H1 (cell line): ENCODE results near the gene UBTD2. TPM values are rescaled to one million over a fixed set of nuclear protein-coding genes. Genes with fewer than 3 reads are reported as not detected.

Source experiments
- EZH2 ChIP-seq: fragments of 200-600 bp; sonication (generic); IDR thresholded peaks from 2 replicates; pipeline ENCODE4 v1.7.1; 2012; ENCODE audit warnings: low read depth, mild to moderate bottlenecking, moderate library complexity, low read length, inconsistent platforms; ENCODE audit not compliant: severe bottlenecking
- MAFK ChIP-seq: IDR thresholded peaks from 2 replicates; pipeline ENCODE4 v1.6.1; 2012; ENCODE audit warnings: low read depth, mild to moderate bottlenecking, improper control_type of control experiment, low read length
- RNF2 ChIP-seq: fragments of 200-900, 300-1000 bp; sonication (generic); IDR thresholded peaks from 2 replicates; pipeline ENCODE4 v1.7.1; 2016; ENCODE audit warnings: borderline replicate concordance, low read depth, mild to moderate bottlenecking, antibody characterized with exemption, low read length; ENCODE audit not compliant: poor library complexity, severe bottlenecking; ENCODE audit errors: missing control alignments
- polyA plus RNA-seq, 7 experiments: library from polyadenylated mRNA; depleted of rRNA in 3 of 7; stranded (reverse) in 5 of 7; unstranded in 2 of 7; fragments of >200 nt in 5 of 7; fragments of 200-250 nt in 2 of 7; gene quantifications; 1 replicate in 5 of 7; 2 replicates in 1 of 7; 4 replicates in 1 of 7; pipeline versions ENCODE4 v1.2.1 to v1.2.3, GENCODE V29; 2011 to 2013; ENCODE audit warnings: missing spikeins in 2 of 7, mixed read lengths in 2 of 7
- total RNA-seq: library from RNA; stranded (reverse); fragmentation: NEBNext Ultra II Directional; extraction: Animal tissue kit (Norgen Biotek cat#: 25700); gene quantifications from 2 replicates; pipeline ENCODE4 v1.2.1, GENCODE V29; 2021
- TF ChIP-seq, protein P1 (sequence below), 3 experiments: IDR thresholded peaks; 1 replicate in 2 of 3; 2 replicates in 1 of 3; pipeline versions ENCODE4 v1.5.1 to v1.6.1; 2011; ENCODE audit warnings: low read length in 3 of 3, mild to moderate bottlenecking in 3 of 3, inconsistent platforms in 2 of 3, low read depth in 1 of 3, moderate library complexity in 1 of 3; ENCODE audit not compliant: insufficient read depth in 1 of 3; ENCODE audit errors: control extremely low read depth in 1 of 3

The UBTD2 gene
- total and polyA plus RNA-seq, 2 of the 8 experiments (the other 6 are each of a cell fraction or from before 2014, with no cell fraction given): 14.5 to 39.2 TPM

GRCh38 chr5:172311605-172312004 lies 28.0 kb upstream of the UBTD2 start (continued):
- TF ChIP-seq RNF2 (no peak), MAFK (no peak), EZH2 (no peak)
- TF ChIP-seq, protein P1, sequence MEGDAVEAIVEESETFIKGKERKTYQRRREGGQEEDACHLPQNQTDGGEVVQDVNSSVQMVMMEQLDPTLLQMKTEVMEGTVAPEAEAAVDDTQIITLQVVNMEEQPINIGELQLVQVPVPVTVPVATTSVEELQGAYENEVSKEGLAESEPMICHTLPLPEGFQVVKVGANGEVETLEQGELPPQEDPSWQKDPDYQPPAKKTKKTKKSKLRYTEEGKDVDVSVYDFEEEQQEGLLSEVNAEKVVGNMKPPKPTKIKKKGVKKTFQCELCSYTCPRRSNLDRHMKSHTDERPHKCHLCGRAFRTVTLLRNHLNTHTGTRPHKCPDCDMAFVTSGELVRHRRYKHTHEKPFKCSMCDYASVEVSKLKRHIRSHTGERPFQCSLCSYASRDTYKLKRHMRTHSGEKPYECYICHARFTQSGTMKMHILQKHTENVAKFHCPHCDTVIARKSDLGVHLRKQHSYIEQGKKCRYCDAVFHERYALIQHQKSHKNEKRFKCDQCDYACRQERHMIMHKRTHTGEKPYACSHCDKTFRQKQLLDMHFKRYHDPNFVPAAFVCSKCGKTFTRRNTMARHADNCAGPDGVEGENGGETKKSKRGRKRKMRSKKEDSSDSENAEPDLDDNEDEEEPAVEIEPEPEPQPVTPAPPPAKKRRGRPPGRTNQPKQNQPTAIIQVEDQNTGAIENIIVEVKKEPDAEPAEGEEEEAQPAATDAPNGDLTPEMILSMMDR (IDR thresholded peaks at IDR 0.05; ENCODE audit: control extremely low read depth in 1 of 3, insufficient read depth in 1 of 3, low read depth in 1 of 3, low read length in 3 of 3): no peak
